CD4-positive, alpha-beta T cell treated with Interleukin-6 at 100 ng/mL for 8 hours (primary cell): Measurements from ENCODE around the gene SYNGR3.
A peak's percentile ranks its signal among the peaks of the same experiment; 100 is the strongest.
"Not testable (repeated sequence)": the region's sequence is repeated elsewhere in the genome, so short reads cannot be mapped to it uniquely, and the experiment has no call there.

Experiments used
- DNase-seq: peaks from one replicate; pipeline ENCODE4 v3.0.0-alpha.2; 2020; ENCODE audit warnings: mixed read lengths, low spot score

SYNGR3 gene

DNA sequence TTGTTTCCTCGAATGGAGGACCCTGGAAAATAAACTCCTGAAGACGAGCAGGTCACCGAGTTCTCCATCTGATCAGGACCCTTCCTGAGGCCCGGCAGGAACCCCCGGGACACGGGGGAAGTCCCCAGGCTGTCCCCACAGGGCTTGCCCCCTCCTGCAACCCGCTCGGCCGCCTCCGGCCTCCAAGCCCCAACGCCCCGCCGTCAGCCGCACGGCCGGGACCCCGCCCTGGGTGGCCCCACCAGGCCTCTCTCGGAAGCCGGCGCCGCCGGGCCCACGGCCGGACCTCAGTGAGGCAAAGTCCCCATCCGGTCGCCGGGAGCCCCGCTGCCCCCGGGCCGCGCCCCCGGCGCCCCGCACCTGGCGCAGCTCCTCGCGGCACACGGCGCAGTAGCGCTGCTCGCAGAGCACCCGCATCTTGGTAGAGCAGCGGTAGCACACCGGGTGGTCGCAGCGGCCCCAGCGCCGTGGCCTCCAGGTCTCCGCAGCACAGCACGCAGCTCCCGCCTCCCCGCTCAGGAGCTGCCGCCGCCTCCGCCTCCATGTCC lies 19.5 kb downstream of the SYNGR3 start:
- no peak for DNase-seq

DNA sequence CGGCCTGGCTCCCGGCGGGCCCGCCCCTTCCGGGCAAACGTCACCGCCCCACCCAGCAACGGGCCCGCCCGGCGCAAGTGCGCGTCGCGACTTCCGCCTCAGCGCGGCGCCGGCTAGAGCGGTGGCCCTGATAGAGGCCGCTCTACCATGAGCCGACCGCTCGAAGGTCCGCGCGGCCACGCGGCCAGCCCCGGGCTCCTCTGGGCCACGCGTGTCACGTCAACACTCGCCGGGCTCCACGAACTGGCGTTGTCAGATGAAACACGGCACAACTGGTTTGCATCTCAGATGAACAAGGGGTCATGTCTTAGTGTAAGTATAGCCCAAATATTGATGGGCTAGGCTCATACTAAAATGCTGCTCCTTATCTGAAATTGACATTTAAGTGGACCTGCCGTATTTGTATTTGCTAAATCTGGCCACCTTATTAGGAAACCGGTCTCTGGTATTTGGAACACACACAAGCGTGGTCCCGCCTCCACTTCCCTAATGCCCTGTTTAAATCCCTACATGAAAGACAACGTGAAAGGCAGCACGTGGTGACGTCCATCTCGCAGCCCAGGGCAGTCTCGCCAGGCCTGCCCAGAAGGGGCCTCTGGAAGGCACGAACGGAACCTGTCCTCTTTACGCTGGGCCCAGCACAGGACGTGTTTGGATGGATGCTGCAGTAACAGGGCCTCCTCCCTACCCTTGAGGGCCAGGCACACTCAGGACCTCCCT lies 20.2 kb downstream of the SYNGR3 start, which contains the start of gene ZNF598:
Gene ZNF598, minus strand, starts transcription at position 31 of the 720 bp plus-strand sequence.
- DNase-seq, result peak; percentile 68

DNA sequence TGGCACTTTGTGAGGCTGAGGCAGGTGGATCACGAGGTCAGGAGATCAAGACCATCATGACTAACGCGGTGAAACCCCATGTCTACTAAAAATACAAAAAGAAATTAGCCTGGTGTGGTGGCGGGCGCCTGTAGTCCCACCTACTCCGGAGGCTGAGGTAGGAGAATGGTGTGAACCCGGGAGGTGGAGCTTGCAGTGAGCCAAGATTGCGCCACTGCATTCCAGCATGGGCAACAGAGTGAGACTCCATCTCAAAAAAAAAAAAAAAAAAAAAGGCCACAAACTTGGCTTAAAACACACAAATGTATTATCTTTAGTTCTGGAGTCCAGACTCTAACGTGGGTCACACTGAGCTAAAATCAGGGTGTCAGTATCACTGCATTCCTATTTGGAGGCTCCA lies 22.0 kb downstream of the SYNGR3 start:
- DNase-seq, result not testable (repeated sequence)

DNA sequence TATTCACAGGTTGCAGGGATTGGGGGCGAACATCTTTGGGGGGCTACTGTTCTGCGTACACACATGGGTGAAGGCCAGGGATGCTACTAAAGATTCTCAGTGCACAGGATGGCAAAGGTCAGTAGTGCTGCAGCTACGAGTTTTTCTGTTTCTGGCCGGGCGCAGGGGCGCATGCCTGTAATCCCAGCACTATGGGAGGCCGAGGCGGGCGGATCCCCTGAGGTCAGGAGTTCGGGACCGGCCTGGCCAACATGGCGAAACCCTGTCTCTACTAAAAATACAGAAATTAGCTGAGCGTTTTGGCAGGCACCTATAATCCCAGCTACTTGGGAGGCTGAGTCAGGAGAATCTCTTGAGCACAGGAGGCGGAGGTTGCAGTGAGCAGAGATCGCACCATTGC lies 23.8 kb downstream of the SYNGR3 start:
- DNase-seq, result no peak

DNA sequence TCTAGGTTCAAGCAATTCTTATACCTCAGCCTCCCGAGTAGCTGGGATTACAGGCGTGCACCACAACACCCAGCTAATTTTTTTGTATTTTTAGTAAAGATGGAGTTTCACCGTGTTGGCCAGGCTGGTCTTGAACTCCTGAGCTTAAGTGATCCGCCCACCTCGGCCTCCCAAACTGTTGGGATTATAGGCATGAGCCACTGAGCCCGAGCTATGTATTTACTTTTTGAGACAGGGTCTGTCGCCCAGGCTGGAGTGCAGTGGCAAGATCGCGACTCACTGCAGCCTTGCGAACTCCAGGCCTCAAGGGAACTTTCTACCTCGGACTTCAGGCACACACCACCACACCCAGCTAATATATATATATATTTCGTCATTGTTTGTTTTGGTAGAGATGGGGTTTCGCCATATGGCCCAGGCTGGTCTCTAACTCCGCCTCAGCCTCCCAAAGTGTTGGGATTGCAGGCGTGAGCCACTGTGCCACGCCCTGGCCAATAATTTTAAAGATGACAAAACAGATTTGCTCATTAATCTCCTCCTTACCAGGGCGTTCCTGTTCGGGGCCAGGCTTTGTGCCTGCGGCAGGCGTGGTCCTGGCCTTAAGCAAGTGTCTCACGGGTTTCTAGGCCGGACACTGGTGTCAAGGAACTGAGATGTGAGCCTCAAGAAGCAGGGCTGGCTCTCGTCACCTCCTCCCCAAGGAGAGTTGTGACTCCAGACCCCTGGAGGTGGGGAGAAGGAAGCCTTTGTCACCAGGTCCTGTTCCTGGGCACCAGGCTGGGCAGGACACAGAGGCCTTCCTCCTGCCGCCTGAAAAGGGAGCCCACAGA lies 25.6 kb downstream of the SYNGR3 start:
- DNase-seq, result no peak

DNA sequence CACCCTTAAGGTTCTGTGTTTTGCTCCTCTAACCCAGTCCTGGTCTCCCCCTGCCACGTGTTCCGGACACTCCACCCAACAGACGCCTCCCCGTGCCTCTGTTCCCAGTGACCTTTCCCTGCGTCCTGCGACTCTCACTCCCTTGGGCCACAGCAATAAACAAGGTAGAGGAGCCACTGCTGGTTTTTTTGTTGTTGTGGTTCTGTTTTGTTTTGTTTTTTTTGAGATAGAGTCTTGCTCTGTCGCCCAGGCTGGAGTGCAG lies 26.1 kb downstream of the SYNGR3 start:
- no peak for DNase-seq

DNA sequence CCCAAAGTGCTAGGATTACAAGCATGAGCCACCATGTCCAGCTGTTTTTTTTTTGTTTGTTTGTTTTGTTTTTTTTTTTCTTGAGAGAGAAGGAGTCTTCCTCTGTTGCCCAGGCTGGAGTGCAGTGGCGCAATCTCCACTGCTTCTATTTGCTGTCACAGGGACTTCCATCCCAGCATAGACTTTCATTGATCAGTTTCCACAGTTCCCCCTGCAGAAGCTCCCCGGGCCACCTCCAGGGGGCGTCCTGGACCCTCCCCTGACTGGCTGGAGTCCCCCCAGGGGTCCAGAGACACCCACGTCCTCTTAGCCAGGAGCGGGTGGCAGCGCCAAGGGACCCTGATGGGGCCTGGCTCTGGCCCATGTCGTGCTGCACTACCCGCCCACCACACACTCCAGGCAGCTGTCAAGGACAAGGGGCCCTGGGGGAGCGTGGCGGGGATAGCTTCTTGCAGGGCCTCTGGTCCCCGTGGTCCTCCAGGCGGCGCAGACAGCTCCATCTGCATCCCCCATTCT lies 26.7 kb downstream of the SYNGR3 start:
- DNase-seq, result no peak

DNA sequence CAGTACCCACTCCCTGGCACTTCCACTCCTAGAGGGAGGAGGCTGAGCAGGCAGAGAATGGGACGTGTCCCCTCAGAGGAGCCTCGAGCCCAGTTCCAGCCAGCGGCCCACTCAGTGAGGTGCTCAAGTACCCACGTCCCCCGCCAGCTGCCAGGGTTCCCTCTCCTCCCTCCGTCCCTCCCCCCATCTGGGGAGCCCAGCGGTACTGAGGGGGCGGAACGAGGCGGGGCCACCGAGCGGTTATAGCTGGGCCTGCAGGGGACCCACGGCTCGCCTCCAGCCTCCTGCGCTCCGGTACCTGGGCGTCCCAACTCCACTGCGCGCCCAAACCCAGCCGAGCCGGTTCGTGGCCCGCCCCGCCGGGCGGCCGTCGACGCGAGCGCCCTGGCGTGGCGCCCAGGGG lies 29.7 kb downstream of the SYNGR3 start, which contains the start of gene NPW:
Gene NPW, plus strand, starts transcription at position 268 of the 403 bp plus-strand sequence.
- DNase-seq, result no peak

DNA sequence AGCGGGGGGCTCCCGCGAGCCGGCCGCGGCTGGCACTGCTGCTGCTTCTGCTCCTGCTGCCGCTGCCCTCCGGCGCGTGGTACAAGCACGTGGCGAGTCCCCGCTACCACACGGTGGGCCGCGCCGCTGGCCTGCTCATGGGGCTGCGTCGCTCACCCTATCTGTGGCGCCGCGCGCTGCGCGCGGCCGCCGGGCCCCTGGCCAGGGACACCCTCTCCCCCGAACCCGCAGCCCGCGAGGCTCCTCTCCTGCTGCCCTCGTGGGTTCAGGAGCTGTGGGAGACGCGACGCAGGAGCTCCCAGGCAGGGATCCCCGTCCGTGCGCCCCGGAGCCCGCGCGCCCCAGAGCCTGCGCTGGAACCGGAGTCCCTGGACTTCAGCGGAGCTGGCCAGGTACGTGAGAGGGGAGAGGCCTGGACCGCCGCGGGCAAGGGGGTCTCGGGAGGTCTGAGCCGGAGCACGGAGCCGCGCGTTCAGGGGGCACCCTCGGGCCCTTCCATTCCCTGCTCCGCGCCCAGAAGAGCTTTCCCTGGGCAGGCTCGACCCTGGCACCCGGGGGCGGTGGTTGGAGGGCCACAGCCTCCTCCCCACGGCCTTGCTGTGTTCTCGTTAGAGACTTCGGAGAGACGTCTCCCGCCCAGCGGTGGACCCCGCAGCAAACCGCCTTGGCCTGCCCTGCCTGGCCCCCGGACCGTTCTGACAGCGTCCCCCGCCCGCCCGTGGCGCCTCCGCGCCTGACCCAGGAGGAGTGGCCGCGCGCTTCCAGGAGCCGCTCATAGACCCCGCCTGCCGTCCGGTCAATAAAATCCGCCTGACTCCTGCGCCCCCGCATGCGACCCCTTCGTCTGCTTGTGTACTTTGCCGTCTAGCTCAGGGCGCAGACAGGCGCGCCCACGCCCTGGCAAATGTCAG lies 30.4 kb downstream of the SYNGR3 start:
- no peak for DNase-seq

DNA sequence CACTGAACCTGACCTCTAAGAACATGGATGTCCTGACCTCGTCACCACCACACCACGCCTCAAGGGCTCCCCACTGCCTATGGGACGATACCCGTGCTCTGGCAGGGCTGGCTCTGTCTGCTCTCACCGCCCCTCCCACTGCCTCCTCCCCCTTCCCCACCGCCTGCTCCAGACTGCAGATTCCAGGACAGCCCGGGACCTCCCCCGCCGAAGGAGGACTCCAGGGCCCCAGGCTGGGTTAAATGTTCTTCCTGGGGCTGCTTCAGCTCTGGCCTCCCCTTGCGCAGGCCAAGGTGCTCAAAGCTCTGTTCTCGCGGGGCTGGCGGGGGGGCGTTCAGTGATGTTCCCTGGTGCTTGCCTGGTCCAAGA lies 32.9 kb downstream of the SYNGR3 start:
- DNase-seq, result no peak

DNA sequence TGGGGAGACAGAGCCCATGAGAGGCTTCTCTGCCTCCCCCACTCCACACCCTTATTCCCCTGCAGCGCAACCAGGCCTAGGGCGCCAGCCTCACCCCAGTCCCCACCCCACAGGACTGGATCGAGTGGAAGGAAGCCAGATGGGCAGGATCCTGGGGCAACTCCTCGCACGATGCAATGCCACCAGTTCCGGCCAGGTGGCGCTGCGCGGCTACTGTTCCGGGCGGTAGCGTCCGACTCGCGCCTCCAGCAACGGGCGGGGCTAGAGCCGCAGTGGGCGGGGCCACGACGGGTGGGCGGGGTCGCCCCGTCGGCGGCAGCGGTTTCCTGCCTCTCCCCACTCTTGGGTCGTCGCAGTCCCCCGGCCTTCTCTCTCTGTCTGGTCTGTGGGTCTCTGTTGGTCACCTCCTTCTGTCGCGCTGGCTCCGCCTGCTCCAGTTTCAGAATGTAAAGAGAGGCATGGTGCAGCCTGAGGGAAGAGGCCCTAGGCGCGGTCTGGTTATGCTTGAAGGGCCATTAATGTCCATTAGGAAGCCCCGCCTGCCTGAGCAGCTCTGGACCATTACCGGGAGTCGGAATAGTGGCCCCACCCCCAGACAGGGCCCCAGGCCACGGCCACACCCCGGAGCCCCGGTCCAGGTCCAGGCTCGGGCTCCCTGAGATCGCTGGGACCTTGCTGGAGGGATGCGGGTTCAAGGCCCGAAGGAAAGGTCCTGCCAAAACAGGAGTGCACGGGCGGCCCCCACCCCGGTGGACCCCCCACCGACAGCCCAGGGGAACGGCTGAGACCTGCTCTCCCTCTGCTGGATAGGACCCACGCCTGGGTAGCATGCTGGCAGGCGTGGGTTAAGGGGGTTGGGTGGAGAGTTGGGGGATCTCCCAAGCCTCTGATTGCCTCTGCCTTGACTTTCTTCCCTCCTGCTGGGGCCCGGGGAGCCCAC lies 33.6 kb downstream of the SYNGR3 start:
- DNase-seq, result peak; percentile 94

DNA sequence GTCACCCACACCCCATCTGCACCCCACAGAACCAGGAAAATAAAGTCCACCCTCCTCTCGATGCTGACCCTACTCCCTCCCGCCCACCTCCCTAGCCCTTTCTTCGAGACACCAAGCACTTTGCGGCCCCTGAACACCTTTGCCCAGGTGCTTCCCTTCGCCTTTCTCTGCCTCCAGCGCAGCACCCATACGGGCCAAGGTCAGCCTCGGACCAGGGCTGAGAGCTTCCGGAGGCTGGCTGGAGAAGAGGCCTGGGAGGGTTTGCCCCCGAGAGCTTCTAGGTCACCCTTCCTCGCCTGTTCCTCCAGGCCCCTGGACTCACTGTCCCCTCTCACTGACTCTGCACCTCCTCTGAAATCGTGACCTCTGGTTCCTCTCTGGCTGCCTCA lies 34.3 kb downstream of the SYNGR3 start:
- DNase-seq, result no peak

DNA sequence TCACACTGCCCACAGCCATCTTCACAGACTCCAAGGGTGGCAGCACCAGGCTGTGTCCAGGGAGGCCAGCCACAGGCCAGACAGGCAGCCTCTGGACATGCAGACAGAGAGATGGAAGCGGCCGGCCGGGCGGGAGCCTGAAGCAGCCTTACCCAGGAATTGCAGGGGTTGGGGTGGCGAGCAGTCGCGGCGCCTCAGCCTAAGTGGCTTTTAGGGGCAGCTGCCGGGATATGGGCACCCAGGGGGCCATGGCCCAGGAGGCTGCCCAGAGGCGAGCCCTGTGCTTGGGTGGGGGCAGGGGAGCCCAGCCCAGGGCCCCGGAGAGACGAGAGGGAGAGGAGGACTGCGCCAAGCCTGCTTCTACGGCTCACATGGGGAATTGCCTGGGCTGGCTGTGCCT lies 35.5 kb downstream of the SYNGR3 start:
- no peak for DNase-seq

DNA sequence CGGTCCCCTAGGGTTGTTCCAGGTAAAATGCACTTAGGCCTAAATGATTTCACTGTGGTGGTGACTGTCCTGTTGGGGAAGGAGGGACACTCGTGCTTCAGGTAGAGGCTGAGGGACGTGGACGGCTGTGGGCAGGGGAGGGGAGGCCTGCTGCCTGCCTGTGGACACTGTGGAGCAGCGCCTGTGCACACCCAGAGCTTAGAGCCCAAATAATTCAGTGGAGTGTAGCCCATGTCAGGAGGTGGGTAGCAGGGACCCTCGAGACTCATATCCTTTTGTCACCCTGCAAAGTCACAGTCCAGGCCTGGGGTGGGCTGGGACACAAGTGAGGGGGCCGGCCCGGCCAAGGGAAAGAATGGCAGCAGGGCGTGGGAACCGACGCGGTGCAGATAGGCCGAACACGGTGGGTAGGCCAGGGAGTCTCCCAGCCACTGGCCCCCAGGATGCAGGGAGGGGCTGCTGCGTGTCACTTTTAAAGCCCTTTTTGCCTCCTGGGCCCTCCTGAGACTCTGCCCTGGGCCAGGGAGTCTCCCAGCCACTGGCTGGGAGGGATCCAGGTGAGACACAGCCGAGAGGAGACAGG lies 36.2 kb downstream of the SYNGR3 start:
- no peak for DNase-seq

DNA sequence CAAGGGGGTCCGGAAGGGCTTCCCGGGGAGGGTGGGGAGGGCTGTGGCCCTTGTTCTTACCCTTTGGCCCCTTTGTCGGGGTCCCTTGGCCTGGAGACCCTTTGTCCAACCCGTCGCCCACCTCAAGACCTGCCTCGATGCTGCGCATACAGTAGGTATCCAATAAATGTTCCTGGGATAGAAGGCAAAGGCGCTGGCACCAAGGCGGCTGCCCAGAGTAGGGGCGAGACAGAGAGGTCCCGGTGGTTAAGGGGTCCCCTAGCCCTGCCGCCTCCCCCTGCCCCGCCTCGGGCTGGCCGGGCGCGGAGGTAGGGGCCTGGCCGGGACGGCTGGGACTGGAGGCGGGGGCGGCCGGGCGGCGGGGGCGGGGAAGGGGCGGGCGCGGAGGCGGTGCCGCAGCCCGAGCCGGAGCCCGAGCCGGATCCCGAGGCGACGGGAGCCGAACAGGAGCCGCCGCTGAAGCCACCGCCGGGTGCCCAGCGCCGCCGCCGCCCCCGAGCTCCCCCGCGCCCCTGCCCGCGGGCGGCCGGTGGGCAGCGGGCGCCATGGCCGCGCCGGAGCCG lies 36.8 kb downstream of the SYNGR3 start, which contains the start of gene NHERF2:
Gene NHERF2, plus strand, starts transcription at position 442 of the 563 bp plus-strand sequence. Its CDS starts 104 bp downstream, at position 546.
- peak; percentile 33 for DNase-seq

DNA sequence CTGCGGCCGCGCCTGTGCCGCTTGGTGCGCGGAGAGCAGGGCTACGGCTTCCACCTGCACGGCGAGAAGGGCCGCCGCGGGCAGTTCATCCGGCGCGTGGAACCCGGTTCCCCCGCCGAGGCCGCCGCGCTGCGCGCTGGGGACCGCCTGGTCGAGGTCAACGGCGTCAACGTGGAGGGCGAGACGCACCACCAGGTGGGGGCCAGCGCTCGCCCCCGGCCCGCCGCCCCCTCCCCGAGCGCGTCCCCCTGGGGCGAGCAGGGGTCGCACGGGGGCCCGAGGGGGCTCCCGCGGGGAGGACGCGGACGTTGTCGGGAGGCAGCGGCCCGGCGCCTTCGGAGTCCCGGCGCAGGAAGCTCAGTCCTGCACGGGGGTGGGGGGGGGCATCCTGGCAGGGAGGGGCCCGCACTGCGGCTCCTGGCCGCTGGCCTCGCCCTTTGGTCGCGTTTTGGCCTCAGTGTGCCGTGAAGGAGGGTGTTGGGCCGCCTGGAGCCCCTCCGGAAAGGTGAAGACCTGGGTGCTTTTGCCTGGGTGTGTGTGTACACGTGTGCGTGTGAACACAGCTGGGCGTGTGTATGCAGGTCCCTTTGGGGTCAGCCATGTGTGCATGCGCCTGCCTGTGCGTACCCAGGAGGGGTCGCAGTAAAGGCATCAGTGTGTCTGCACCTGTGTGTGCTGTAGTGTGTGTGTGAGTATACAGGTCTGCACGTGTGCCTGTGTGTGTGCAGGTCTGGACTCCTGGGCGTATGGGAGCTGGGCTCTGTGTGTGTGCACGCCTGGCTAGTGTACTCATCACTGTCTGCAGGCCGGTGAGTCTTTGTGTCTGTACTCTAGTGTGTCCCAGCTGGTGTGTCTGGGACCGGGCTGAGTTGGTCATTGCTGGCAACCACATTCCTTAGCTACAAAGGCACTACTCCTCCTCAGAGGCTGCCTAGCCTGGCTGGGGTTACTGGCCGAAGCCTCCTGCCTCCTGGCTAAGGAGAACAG lies 37.5 kb downstream of the SYNGR3 start:
- no peak for DNase-seq

DNA sequence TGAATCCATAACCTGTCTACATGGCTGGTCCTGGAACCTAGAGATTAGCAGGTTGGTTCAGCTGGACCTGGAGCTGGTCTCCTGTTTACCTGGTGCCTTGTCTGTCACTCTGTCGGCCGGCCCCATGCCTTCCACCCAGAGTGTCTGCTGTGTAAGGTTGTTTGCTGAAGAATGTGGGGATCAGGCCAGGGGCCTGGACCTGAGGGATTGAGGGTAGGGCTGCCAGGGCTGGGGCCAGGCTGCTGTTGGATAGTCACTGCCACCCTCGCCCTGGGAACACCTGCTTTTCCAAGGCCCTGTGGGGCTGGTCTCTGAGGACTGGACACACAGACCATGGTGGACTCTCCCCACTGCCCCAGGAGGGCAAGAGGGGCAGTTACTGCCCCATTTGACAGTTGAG lies 38.4 kb downstream of the SYNGR3 start:
- no peak for DNase-seq

DNA sequence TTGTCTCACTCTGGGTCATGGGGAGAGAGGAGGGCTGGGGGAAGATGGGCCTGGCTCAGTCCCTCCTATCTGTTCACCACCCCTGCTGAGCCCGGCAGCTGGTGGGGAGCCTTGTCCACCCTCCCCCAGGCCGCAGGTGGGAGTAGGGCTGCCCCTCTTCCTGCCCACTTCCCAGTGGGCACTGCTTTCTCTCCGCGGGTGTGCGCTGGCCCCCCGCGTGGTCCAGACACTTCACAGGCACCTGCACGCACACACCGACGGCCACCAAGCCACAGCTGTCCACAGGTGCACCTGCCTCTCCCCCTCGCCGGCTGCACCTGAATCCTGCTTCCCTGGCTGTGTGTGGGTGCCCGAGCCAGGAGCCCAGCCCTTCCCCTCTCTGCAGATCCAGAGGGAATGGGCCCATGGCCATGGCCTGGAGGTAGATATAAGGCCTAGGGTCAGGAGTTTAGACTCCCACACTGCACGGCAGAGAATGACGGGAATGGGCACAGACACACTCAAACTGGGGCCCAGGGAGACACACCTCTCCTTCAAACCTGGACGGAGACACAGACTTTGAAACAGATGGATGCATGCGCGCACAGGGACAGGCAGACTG lies 39.0 kb downstream of the SYNGR3 start:
- DNase-seq, result no peak
